GM12874 (cell line): ENCODE results near the gene PCDH11X.
"Not testable (repeated sequence)": the region's sequence is repeated elsewhere in the genome, so short reads cannot be mapped to it uniquely, and the experiment has no call there.

Source experiments
- CTCF ChIP-seq: IDR thresholded peaks from 2 replicates; pipeline ENCODE4 v1.5.1; 2011; ENCODE audit warnings: low read depth, mild to moderate bottlenecking, control low read depth, low read length, moderate library complexity; ENCODE audit not compliant: insufficient read depth

Gene PCDH11X, protein sequence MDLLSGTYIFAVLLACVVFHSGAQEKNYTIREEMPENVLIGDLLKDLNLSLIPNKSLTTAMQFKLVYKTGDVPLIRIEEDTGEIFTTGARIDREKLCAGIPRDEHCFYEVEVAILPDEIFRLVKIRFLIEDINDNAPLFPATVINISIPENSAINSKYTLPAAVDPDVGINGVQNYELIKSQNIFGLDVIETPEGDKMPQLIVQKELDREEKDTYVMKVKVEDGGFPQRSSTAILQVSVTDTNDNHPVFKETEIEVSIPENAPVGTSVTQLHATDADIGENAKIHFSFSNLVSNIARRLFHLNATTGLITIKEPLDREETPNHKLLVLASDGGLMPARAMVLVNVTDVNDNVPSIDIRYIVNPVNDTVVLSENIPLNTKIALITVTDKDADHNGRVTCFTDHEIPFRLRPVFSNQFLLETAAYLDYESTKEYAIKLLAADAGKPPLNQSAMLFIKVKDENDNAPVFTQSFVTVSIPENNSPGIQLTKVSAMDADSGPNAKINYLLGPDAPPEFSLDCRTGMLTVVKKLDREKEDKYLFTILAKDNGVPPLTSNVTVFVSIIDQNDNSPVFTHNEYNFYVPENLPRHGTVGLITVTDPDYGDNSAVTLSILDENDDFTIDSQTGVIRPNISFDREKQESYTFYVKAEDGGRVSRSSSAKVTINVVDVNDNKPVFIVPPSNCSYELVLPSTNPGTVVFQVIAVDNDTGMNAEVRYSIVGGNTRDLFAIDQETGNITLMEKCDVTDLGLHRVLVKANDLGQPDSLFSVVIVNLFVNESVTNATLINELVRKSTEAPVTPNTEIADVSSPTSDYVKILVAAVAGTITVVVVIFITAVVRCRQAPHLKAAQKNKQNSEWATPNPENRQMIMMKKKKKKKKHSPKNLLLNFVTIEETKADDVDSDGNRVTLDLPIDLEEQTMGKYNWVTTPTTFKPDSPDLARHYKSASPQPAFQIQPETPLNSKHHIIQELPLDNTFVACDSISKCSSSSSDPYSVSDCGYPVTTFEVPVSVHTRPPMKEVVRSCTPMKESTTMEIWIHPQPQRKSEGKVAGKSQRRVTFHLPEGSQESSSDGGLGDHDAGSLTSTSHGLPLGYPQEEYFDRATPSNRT (N-terminal part only)

GRCh38 chrX:91779135-91779534, at the start of gene PCDH11X:
TSS of gene PCDH11X (plus strand) at chrX:91779375. CDS start at chrX:91835505, 56,130 bp downstream.
- not testable (repeated sequence) for TF ChIP-seq CTCF
